Neural progenitor cell (in vitro differentiated cells): ENCODE measurements around the gene IFT122. TPM values are rescaled to one million over a fixed set of nuclear protein-coding genes. Genes with fewer than 3 reads are reported as not detected.

ENCODE experiments used
- DNase-seq: peaks from one replicate; pipeline ENCODE4 v3.0.0-alpha.2; 2016; ENCODE audit warnings: low spot score
- H2AFZ ChIP-seq: fragments of 200-600 bp; sonication (generic); replicated peaks from 2 replicates; pipeline ENCODE4 v1.6.1; 2016; ENCODE audit warnings: antibody characterized with exemption
- H3F3A ChIP-seq: fragments of 200-600 bp; sonication (generic); 2 replicates; pipeline ENCODE4 v1.6.1; 2016; ENCODE audit warnings: antibody characterized with exemption, low read depth
- H3K27ac ChIP-seq: fragments of 200-600 bp; sonication (generic); 2 replicates; pipeline ENCODE4 v1.5.1; 2016; ENCODE audit warnings: mild to moderate bottlenecking
- H3K27me3 ChIP-seq: fragments of 200-600 bp; sonication (generic); 2 replicates; pipeline ENCODE4 v1.6.1; 2016; ENCODE audit warnings: mild to moderate bottlenecking, moderate library complexity
- H3K36me3 ChIP-seq: fragments of 200-600 bp; sonication (generic); 2 replicates; pipeline ENCODE4 v1.5.1; 2016
- H3K4me1 ChIP-seq: fragments of 200-600 bp; sonication (generic); 2 replicates; pipeline ENCODE4 v1.6.1; 2016; ENCODE audit warnings: mixed run types
- H3K4me2 ChIP-seq: fragments of 200-600 bp; sonication (generic); 2 replicates; pipeline ENCODE4 v1.6.1; 2016
- H3K4me3 ChIP-seq: fragments of 200-600 bp; sonication (generic); 2 replicates; pipeline ENCODE4 v1.5.1; 2016
- H3K79me2 ChIP-seq: fragments of 200-600 bp; sonication (generic); 2 replicates; pipeline ENCODE4 v1.6.1; 2016; ENCODE audit warnings: low read depth
- H3K9ac ChIP-seq: fragments of 200-600 bp; sonication (generic); 2 replicates; pipeline ENCODE4 v1.6.1; 2016
- H3K9me3 ChIP-seq: fragments of 200-600 bp; sonication (generic); 2 replicates; pipeline ENCODE4 v1.5.1; 2016; ENCODE audit warnings: low read depth
- H4K20me1 ChIP-seq: fragments of 200-600 bp; sonication (generic); 2 replicates; pipeline ENCODE4 v1.6.1; 2016; ENCODE audit warnings: low read depth
- H3K27ac Mint-ChIP-seq: 3 replicates; pipeline ENCODE4 v1.8.0; 2021; ENCODE audit warnings: mixed read lengths
- H3K27me3 Mint-ChIP-seq: 2 replicates; pipeline ENCODE4 v1.8.0; 2022; ENCODE audit warnings: low read depth, mild to moderate bottlenecking, inconsistent platforms, moderate library complexity, mixed read lengths; ENCODE audit not compliant: insufficient read depth
- H3K36me3 Mint-ChIP-seq: 3 replicates; pipeline ENCODE4 v1.8.0; 2021; ENCODE audit warnings: mixed read lengths
- H3K4me1 Mint-ChIP-seq: 3 replicates; pipeline ENCODE4 v1.8.0; 2021; ENCODE audit warnings: mixed read lengths
- H3K4me3 Mint-ChIP-seq: 3 replicates; pipeline ENCODE4 v1.8.0; 2021; ENCODE audit warnings: mild to moderate bottlenecking, moderate library complexity, mixed read lengths
- H3K9me3 Mint-ChIP-seq: 3 replicates; pipeline ENCODE4 v1.8.0; 2020; ENCODE audit warnings: mixed read lengths
- EZH2 ChIP-seq: fragments of 200-600 bp; sonication (generic); IDR thresholded peaks from 2 replicates; pipeline ENCODE4 v1.6.1; 2017; ENCODE audit warnings: antibody characterized with exemption, mild to moderate bottlenecking, moderate library complexity
- EZH2phosphoT487 ChIP-seq: fragments of 200-600 bp; sonication (generic); IDR thresholded peaks from 2 replicates; pipeline ENCODE4 v1.6.1; 2017; ENCODE audit warnings: antibody characterized with exemption
- total RNA-seq: library from RNA; depleted of rRNA; stranded (reverse); fragments of >200 nt; gene quantifications from 2 replicates; pipeline ENCODE4 v1.2.3, GENCODE V29; 2015; ENCODE audit warnings: low replicate concordance
- TF ChIP-seq, protein P1 (sequence below): fragments of 200-600 bp; sonication (generic); IDR thresholded peaks from 2 replicates; pipeline ENCODE4 v1.5.1; 2017; ENCODE audit warnings: antibody characterized with exemption, mild to moderate bottlenecking

Gene IFT122
- total RNA-seq, 1 donor from 2014 or later = 48.0 TPM

DNA sequence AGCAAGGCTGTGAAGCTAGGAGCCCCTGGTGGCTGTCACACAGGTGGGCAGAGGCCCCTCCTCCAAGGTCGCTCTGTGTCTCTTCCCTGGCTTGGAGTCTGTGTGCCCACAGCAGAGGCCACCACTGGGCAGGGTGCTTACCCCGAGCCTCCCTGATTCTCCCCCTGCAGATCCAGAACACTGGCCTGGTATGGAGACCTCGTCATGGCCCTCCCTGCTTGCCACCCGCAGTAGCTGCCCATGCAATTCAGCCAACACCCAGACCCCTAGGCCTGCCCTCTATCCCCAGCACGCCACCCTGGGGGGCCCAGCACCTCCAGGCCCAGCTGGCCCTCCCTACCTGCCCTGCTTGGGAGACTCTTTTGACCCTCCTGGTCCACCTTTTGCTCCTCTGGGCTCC, 82.9 kb downstream of the IFT122 start:
- DNase-seq = no peak
- Mint-ChIP-seq H3K36me3 (no peaks in the 10 kb centered on the region), H3K9me3 (no peaks in the 10 kb centered on the region), H3K4me1 (peaks cover 21% of the 10 kb centered on the region), H3K27me3 (peaks cover 6% of the 10 kb centered on the region), H3K27ac (no peak overlapping the region), H3K4me3 (no peak overlapping the region)
- no peak overlapping the region for H2AFZ ChIP-seq
- no peak overlapping the region for H3K4me2 ChIP-seq
- H3K9me3 ChIP-seq = no peaks in the 10 kb centered on the region
- H3K79me2 ChIP-seq = no peaks in the 10 kb centered on the region
- H3K36me3 ChIP-seq = no peaks in the 10 kb centered on the region
- H3K9ac ChIP-seq = no peak overlapping the region
- H4K20me1 ChIP-seq = no peaks in the 10 kb centered on the region
- TF ChIP-seq, protein P1, sequence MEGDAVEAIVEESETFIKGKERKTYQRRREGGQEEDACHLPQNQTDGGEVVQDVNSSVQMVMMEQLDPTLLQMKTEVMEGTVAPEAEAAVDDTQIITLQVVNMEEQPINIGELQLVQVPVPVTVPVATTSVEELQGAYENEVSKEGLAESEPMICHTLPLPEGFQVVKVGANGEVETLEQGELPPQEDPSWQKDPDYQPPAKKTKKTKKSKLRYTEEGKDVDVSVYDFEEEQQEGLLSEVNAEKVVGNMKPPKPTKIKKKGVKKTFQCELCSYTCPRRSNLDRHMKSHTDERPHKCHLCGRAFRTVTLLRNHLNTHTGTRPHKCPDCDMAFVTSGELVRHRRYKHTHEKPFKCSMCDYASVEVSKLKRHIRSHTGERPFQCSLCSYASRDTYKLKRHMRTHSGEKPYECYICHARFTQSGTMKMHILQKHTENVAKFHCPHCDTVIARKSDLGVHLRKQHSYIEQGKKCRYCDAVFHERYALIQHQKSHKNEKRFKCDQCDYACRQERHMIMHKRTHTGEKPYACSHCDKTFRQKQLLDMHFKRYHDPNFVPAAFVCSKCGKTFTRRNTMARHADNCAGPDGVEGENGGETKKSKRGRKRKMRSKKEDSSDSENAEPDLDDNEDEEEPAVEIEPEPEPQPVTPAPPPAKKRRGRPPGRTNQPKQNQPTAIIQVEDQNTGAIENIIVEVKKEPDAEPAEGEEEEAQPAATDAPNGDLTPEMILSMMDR = no peak
- TF ChIP-seq EZH2 (no peak), EZH2phosphoT487 (no peak)
- H3K4me3 ChIP-seq = no peak overlapping the region
- H3K27ac ChIP-seq = no peak overlapping the region
- no peaks in the 10 kb centered on the region for H3K27me3 ChIP-seq
- peaks cover 12% of the 10 kb centered on the region for H3K4me1 ChIP-seq
- H3F3A ChIP-seq = peaks cover 9% of the 10 kb centered on the region

DNA sequence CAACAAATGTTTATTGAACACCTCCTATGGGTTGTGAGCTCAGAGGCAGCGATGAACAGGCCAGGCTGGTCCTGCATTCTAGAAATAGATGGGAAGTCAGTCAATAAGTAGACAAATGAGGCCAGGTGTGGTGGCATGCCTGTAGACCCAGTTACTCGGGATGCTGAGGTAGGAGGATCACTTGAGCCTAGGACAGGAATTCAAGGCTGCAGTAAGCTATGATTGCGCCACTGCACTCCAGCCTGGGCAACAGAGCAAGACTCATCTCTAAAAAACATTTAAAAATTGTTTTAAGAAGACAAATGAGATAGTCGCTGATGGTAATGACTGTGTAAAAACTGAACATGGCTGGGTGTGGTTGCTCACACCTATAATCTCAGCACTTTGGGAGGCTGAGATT, 84.1 kb downstream of the IFT122 start:
- Mint-ChIP-seq H3K4me3 (no peak overlapping the region), H3K27me3 (peaks cover 6% of the 10 kb centered on the region), H3K9me3 (no peaks in the 10 kb centered on the region), H3K27ac (no peak overlapping the region), H3K4me1 (peaks cover 21% of the 10 kb centered on the region), H3K36me3 (no peaks in the 10 kb centered on the region)
- Histone ChIP-seq H3K4me3 (no peak overlapping the region), H3K4me1 (peaks cover 12% of the 10 kb centered on the region), H3F3A (peaks cover 9% of the 10 kb centered on the region), H3K79me2 (no peaks in the 10 kb centered on the region), H3K9me3 (no peaks in the 10 kb centered on the region), H2AFZ (no peak overlapping the region), H3K27me3 (no peaks in the 10 kb centered on the region), H3K27ac (no peak overlapping the region), H4K20me1 (no peaks in the 10 kb centered on the region), H3K9ac (no peak overlapping the region), H3K4me2 (no peak overlapping the region), H3K36me3 (no peaks in the 10 kb centered on the region)
- no peak for DNase-seq
- TF ChIP-seq, protein P1 = no peak
- TF ChIP-seq EZH2phosphoT487 (no peak), EZH2 (no peak)

DNA sequence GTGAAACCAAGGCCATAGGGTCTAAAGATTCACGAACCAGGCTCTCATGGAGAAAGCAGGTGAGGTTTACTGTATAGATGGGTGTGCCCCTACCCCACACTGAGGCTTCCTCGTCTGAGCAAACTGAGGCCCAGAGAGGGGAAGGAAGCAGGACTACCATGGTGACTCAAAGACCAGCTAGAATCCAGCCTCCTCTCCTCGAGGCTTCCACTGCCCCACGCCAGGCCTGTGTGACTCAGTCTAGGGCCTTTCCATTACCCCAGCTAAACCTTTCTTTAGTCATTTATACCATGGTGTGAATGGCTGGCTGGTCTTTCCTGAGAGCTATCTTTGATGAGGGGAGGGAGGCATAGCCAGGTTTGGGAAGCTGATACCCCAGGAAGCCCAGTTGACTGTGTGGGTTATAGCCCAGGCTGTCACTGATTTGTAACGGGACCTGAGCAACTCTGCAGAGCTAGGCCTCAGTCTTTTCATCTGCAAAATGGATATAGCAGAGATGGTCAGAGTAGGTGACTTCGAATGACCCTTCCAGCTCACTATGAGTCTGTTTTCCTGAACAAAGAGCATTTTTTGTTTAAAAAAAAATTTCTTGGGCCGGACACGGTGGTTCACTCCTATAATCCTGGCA, 85.4 kb downstream of the IFT122 start:
- H3K9ac ChIP-seq = no peak overlapping the region
- H3K27me3 Mint-ChIP-seq = peaks cover 6% of the 10 kb centered on the region
- H3K36me3 ChIP-seq = no peaks in the 10 kb centered on the region
- no peaks in the 10 kb centered on the region for H3K27me3 ChIP-seq
- no peaks in the 10 kb centered on the region for H3K9me3 Mint-ChIP-seq
- H3K4me2 ChIP-seq = no peak overlapping the region
- no peaks in the 10 kb centered on the region for H4K20me1 ChIP-seq
- no peak overlapping the region for H2AFZ ChIP-seq
- TF ChIP-seq EZH2phosphoT487 = no peak
- no peak for TF ChIP-seq EZH2
- TF ChIP-seq, protein P1 = no peak
- peaks cover 31% of the 10 kb centered on the region for H3K4me1 Mint-ChIP-seq
- H3K27ac ChIP-seq = no peak overlapping the region
- no peak overlapping the region for H3K27ac Mint-ChIP-seq
- H3K9me3 ChIP-seq = no peaks in the 10 kb centered on the region
- no peaks in the 10 kb centered on the region for H3K36me3 Mint-ChIP-seq
- H3K4me3 ChIP-seq = no peak overlapping the region
- no peaks in the 10 kb centered on the region for H3K79me2 ChIP-seq
- H3K4me3 Mint-ChIP-seq = no peak overlapping the region
- H3K4me1 ChIP-seq = peaks cover 21% of the 10 kb centered on the region
- peaks cover 9% of the 10 kb centered on the region for H3F3A ChIP-seq
- no peak for DNase-seq
